DOHH2 (cell line): ENCODE results near the gene HDAC4.

ENCODE experiments used
- H3F3A ChIP-seq: fragments of 200-600 bp; sonication (generic), shearing (Covaris generic); 2 replicates; pipeline ENCODE4 v1.6.0; 2016; ENCODE audit warnings: antibody characterized with exemption, mild to moderate bottlenecking; ENCODE audit not compliant: control insufficient read depth, insufficient read depth
- H3K27ac ChIP-seq: fragments of 200-600 bp; sonication (generic); 2 replicates; pipeline ENCODE4 v1.5.1; 2014; ENCODE audit warnings: low read depth, mild to moderate bottlenecking, low read length, moderate library complexity
- H3K27me3 ChIP-seq: fragments of 200-600 bp; sonication (generic); 2 replicates; pipeline ENCODE4 v1.6.1; 2014; ENCODE audit warnings: mild to moderate bottlenecking, low read length, mixed read lengths; ENCODE audit not compliant: control insufficient read depth
- H3K36me3 ChIP-seq: fragments of 200-600 bp; sonication (generic); 2 replicates; pipeline ENCODE4 v1.6.1; 2014; ENCODE audit warnings: mild to moderate bottlenecking, low read length, moderate library complexity, mixed read lengths; ENCODE audit not compliant: control insufficient read depth
- H3K4me1 ChIP-seq: fragments of 200-600 bp; sonication (generic); 2 replicates; pipeline ENCODE4 v1.6.1; 2014; ENCODE audit warnings: mild to moderate bottlenecking, low read length, mixed read lengths; ENCODE audit not compliant: control insufficient read depth
- H3K4me2 ChIP-seq: fragments of 200-600 bp; sonication (generic); 2 replicates; pipeline ENCODE4 v1.6.0; 2014; ENCODE audit warnings: mild to moderate bottlenecking, low read length, moderate library complexity
- H3K4me3 ChIP-seq: fragments of 200-600 bp; sonication (generic); 2 replicates; pipeline ENCODE4 v1.5.1; 2014; ENCODE audit warnings: mild to moderate bottlenecking, low read length, mixed read lengths
- H3K79me2 ChIP-seq: fragments of 200-600 bp; sonication (generic); 2 replicates; pipeline ENCODE4 v1.6.1; 2014; ENCODE audit warnings: mild to moderate bottlenecking, low read length, mixed read lengths; ENCODE audit not compliant: control insufficient read depth
- H3K9me2 ChIP-seq: fragments of 200-600 bp; sonication (generic); replicated peaks from 2 replicates; pipeline ENCODE4 v1.6.1; 2014; ENCODE audit warnings: mild to moderate bottlenecking, low read length, mixed read lengths; ENCODE audit not compliant: control insufficient read depth
- H3K9me3 ChIP-seq: fragments of 200-600 bp; sonication (generic); 2 replicates; pipeline ENCODE4 v1.6.1; 2014; ENCODE audit warnings: antibody characterized with exemption, low read length, mixed read lengths; ENCODE audit not compliant: control insufficient read depth, insufficient read depth
- H4K20me1 ChIP-seq: fragments of 200-600 bp; sonication (generic); 2 replicates; pipeline ENCODE4 v1.6.0; 2014; ENCODE audit warnings: low read depth, mild to moderate bottlenecking, antibody characterized with exemption, low read length, moderate library complexity; ENCODE audit not compliant: control insufficient read depth, insufficient read depth
- CTCF ChIP-seq: fragments of 200-600 bp; sonication (generic); IDR thresholded peaks from one replicate; pipeline ENCODE4 v1.5.1; 2014; ENCODE audit warnings: antibody characterized with exemption, mild to moderate bottlenecking, low read depth, low read length; ENCODE audit not compliant: poor library complexity, severe bottlenecking
- EZH2phosphoT487 ChIP-seq: fragments of 200-600 bp; sonication (generic); IDR thresholded peaks from 2 replicates; pipeline ENCODE4 v1.6.1; 2017; ENCODE audit warnings: borderline replicate concordance, mild to moderate bottlenecking, antibody characterized with exemption, low read length, moderate library complexity, mixed read lengths

The HDAC4 gene

GRCh38 chr2:239216614-239217273 is 184.1 kb downstream of the HDAC4 start:
- H3F3A ChIP-seq = no peaks in the 10 kb centered on the region
- H3K27ac ChIP-seq = no peak overlapping the region
- no peaks in the 10 kb centered on the region for H3K79me2 ChIP-seq

GRCh38 chr2:239215988-239216613 is 184.7 kb downstream of the HDAC4 start:
- no peaks in the 10 kb centered on the region for H3K9me2 ChIP-seq
- no peak overlapping the region for H3K4me2 ChIP-seq
- peaks cover 5% of the 10 kb centered on the region; the same call in 1 of the 2 replicates for H3K27me3 ChIP-seq
- H4K20me1 ChIP-seq = 0 out of 2 replicates have a peak, but pooled peaks cover 6% of the 10 kb centered on the region
- no peak for TF ChIP-seq CTCF
- no peak for TF ChIP-seq EZH2phosphoT487
- no peaks in the 10 kb centered on the region for H3K4me1 ChIP-seq
- no peak overlapping the region for H3K27ac ChIP-seq
- H3K79me2 ChIP-seq = no peaks in the 10 kb centered on the region
- H3F3A ChIP-seq = no peaks in the 10 kb centered on the region
- no peak overlapping the region for H3K4me3 ChIP-seq
- H3K9me3 ChIP-seq = no peaks in the 10 kb centered on the region
- H3K36me3 ChIP-seq = no peaks in the 10 kb centered on the region

More at GRCh38 chr2:239216614-239217273, 184.1 kb downstream of the HDAC4 start:
- Histone ChIP-seq H3K4me3 (no peak overlapping the region), H3K27me3 (peaks cover 5% of the 10 kb centered on the region; the same call in 1 of the 2 replicates), H3K4me1 (no peaks in the 10 kb centered on the region), H3K4me2 (no peak overlapping the region), H3K9me2 (no peaks in the 10 kb centered on the region), H3K9me3 (no peaks in the 10 kb centered on the region), H3K36me3 (no peaks in the 10 kb centered on the region), H4K20me1 (peaks cover 8% of the 10 kb centered on the region; the same call in 1 of the 2 replicates)
- TF ChIP-seq CTCF (no peak), EZH2phosphoT487 (no peak)

GRCh38 chr2:239215136-239215925 is 185.5 kb downstream of the HDAC4 start:
- H3K4me3 ChIP-seq = no peak overlapping the region
- no peaks in the 10 kb centered on the region for H3K9me2 ChIP-seq
- H3K27me3 ChIP-seq = peaks cover 5% of the 10 kb centered on the region; the same call in 1 of the 2 replicates
- no peaks in the 10 kb centered on the region for H3K79me2 ChIP-seq
- H3K36me3 ChIP-seq = no peaks in the 10 kb centered on the region
- 0 out of 2 replicates have a peak, but pooled peaks cover 11% of the 10 kb centered on the region for H4K20me1 ChIP-seq
- no peaks in the 10 kb centered on the region for H3K4me1 ChIP-seq
- no peaks in the 10 kb centered on the region for H3F3A ChIP-seq
- no peak overlapping the region for H3K27ac ChIP-seq
- no peak overlapping the region for H3K4me2 ChIP-seq
- H3K9me3 ChIP-seq = no peaks in the 10 kb centered on the region
- no peak for TF ChIP-seq CTCF
- TF ChIP-seq EZH2phosphoT487 = no peak
